ENCODE results near the gene PRLR. TPM values are rescaled to one million over a fixed set of nuclear protein-coding genes. Genes with fewer than 3 reads are reported as not detected.

The PRLR gene
- total RNA-seq, 2 donors from 2014 or later, result 4.1 to 6.5 TPM

GRCh38 chr5:35063414-35063813 lies 166.9 kb downstream of the PRLR start:
- Histone ChIP-seq H3K9ac (ENCODE audit: extremely low read depth, low read length, poor library complexity, severe bottlenecking) (no peak overlapping the region), H3K27ac (ENCODE audit: low read depth, low read length) (no peak overlapping the region), H3K4me3 (ENCODE audit: low read length) (no peak overlapping the region), H3K36me3 (ENCODE audit: control insufficient read depth, insufficient read depth, low read length) (no peaks in the 10 kb centered on the region), H3K4me1 (ENCODE audit: control insufficient read depth, insufficient read depth, low read length) (no peaks in the 10 kb centered on the region), H3K27me3 (ENCODE audit: control insufficient read depth, insufficient read depth, low read length, poor library complexity, severe bottlenecking) (no peaks in the 10 kb centered on the region), H3K9me3 (ENCODE audit: control insufficient read depth, low read length) (no peaks in the 10 kb centered on the region)
- H3K4me1 Mint-ChIP-seq, result peaks cover 2% of the 10 kb centered on the region
- H3K27ac Mint-ChIP-seq, result no peak overlapping the region
- H3K9me3 Mint-ChIP-seq, result no peaks in the 10 kb centered on the region
- H3K36me3 Mint-ChIP-seq (ENCODE audit: low read depth), result no peaks in the 10 kb centered on the region
- 94 to 96% methylated on average over 2 to 4 of the region's 4 CpGs for WGBS, 2 experiments (ENCODE audit: insufficient coverage in 1 of 2, insufficient read length in 1 of 2)
- no peak overlapping the region for H3K4me3 Mint-ChIP-seq
- no peaks in the 10 kb centered on the region for H3K27me3 Mint-ChIP-seq (ENCODE audit: insufficient read depth)
- no peak for DNase-seq
- TF ChIP-seq CTCF (conservative IDR thresholded peaks at IDR 0.05), result no peak

- H3K36me3 Mint-ChIP-seq (ENCODE audit: low read depth), result no peaks in the 10 kb centered on the region
- no peak for DNase-seq
- no peaks in the 10 kb centered on the region for H3K4me1 ChIP-seq (ENCODE audit: control insufficient read depth, insufficient read depth, low read length)
- peaks cover 2% of the 10 kb centered on the region for H3K4me1 Mint-ChIP-seq
- no peak overlapping the region for H3K27ac Mint-ChIP-seq
- no peaks in the 10 kb centered on the region for H3K27me3 Mint-ChIP-seq (ENCODE audit: insufficient read depth)
- no peak for TF ChIP-seq CTCF (conservative IDR thresholded peaks at IDR 0.05)
- H3K27ac ChIP-seq (ENCODE audit: low read depth, low read length), result no peak overlapping the region
- no peak overlapping the region for H3K9ac ChIP-seq (ENCODE audit: extremely low read depth, low read length, poor library complexity, severe bottlenecking)
- H3K4me3 ChIP-seq (ENCODE audit: low read length), result no peak overlapping the region
- H3K9me3 ChIP-seq (ENCODE audit: control insufficient read depth, low read length), result no peaks in the 10 kb centered on the region
- whole genome bisulfite sequencing, 2 experiments (ENCODE audit: insufficient coverage in 1 of 2, insufficient read length in 1 of 2), result 92% methylated on average over 2 of the region's 2 CpGs; no CpG with 5 or more reads in 1 of the 2 experiments
- H3K36me3 ChIP-seq (ENCODE audit: control insufficient read depth, insufficient read depth, low read length), result no peaks in the 10 kb centered on the region
- no peaks in the 10 kb centered on the region for H3K27me3 ChIP-seq (ENCODE audit: control insufficient read depth, insufficient read depth, low read length, poor library complexity, severe bottlenecking)
- H3K4me3 Mint-ChIP-seq, result no peak overlapping the region
- H3K9me3 Mint-ChIP-seq, result no peaks in the 10 kb centered on the region
Measured at GRCh38 chr5:35061211-35061770, 169.0 kb downstream of the PRLR start.

- no peak for DNase-seq
- Mint-ChIP-seq H3K4me1 (peaks cover 5% of the 10 kb centered on the region), H3K27me3 (ENCODE audit: insufficient read depth) (no peaks in the 10 kb centered on the region), H3K4me3 (no peak overlapping the region), H3K36me3 (ENCODE audit: low read depth) (no peaks in the 10 kb centered on the region), H3K9me3 (no peaks in the 10 kb centered on the region), H3K27ac (no peak overlapping the region)
- WGBS, 2 experiments (ENCODE audit: insufficient coverage in 1 of 2, insufficient read length in 1 of 2), result 93 to 95% methylated on average over 2 of the region's 2 CpGs
- Histone ChIP-seq H3K27ac (ENCODE audit: low read depth, low read length) (no peak overlapping the region), H3K9ac (ENCODE audit: extremely low read depth, low read length, poor library complexity, severe bottlenecking) (no peak overlapping the region), H3K4me1 (ENCODE audit: control insufficient read depth, insufficient read depth, low read length) (no peaks in the 10 kb centered on the region), H3K4me3 (ENCODE audit: low read length) (no peak overlapping the region), H3K9me3 (ENCODE audit: control insufficient read depth, low read length) (no peaks in the 10 kb centered on the region), H3K27me3 (ENCODE audit: control insufficient read depth, insufficient read depth, low read length, poor library complexity, severe bottlenecking) (no peaks in the 10 kb centered on the region), H3K36me3 (ENCODE audit: control insufficient read depth, insufficient read depth, low read length) (no peaks in the 10 kb centered on the region)
- no peak for TF ChIP-seq CTCF (conservative IDR thresholded peaks at IDR 0.05)
Measured at GRCh38 chr5:35060236-35060635, 170.1 kb downstream of the PRLR start.

Measured in endodermal cell (in vitro differentiated cells).